Right atrium auricular region (tissue), 2 donors: Measurements from ENCODE around the gene PXDN. TPM values are rescaled to one million over a fixed set of nuclear protein-coding genes. Genes with fewer than 3 reads are reported as not detected.
"Not testable (repeated sequence)": the region's sequence is repeated elsewhere in the genome, so short reads cannot be mapped to it uniquely, and the experiment has no call there.

Experiments used
- DNase-seq: peaks from one replicate; pipeline ENCODE4 v3.0.0-alpha.2; 2019; ENCODE audit warnings: low spot score
- H3K27ac ChIP-seq, 2 donors: fragments of 200-600 bp; sonication (generic); 1 replicate in 1 of 2; 2 replicates in 1 of 2; pipeline ENCODE4 v1.5.1; 2016 to 2019
- H3K27me3 ChIP-seq, 2 donors: fragments of 200-600 bp; sonication (generic); one replicate each; pipeline versions ENCODE4 v1.5.1 to v1.6.0; 2017 to 2019
- H3K36me3 ChIP-seq: fragments of 200-600 bp; sonication (generic); one replicate; pipeline ENCODE4 v1.5.1; 2016
- H3K4me1 ChIP-seq, 2 donors: fragments of 200-600 bp; sonication (generic); one replicate each; pipeline versions ENCODE4 v1.5.1 to v1.6.0; 2017 to 2019
- H3K4me3 ChIP-seq, 2 donors: fragments of 200-600 bp; sonication (generic); 1 replicate in 1 of 2; 2 replicates in 1 of 2; pipeline ENCODE4 v1.5.1; 2017 to 2019; ENCODE audit warnings: mild to moderate bottlenecking in 1 of 2, moderate library complexity in 1 of 2
- H3K9me3 ChIP-seq, 2 donors: fragments of 200-600 bp; sonication (generic); one replicate each; pipeline ENCODE4 v1.5.1; 2019
- total RNA-seq, 2 donors: library from RNA; depleted of rRNA; stranded (reverse); fragments of >200 nt; gene quantifications; one replicate each; pipeline ENCODE4 v1.1.0, GENCODE V29; 2016
- TF ChIP-seq, protein P1 (sequence below), 2 donors: fragments of 200-600 bp; sonication (generic); IDR thresholded peaks; one replicate each; pipeline ENCODE4 v1.5.1; 2019; ENCODE audit warnings: antibody characterized with exemption in 2 of 2

PXDN gene
- total RNA-seq, 2 donors from 2014 or later = 25.4 to 26.9 TPM

DNA sequence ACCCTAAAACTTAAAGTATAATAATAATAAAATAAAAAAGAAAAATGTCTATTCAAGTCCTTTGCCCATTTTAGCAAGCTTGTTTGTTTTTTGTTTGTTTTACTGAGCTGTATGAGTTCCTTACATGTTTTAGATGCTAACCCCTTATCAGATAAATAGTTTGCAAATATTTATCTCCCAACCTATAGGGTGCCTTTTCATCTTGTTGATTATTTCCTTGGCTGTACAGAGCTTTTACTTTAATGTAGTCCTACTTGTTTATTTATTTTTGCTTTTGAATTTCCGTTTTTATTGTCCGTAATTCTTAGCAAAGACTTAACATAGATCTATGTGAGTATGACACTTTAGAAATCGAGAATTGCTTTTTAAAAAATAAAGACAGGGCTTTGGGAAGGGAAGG, 17.8 kb downstream of the PXDN start:
- H3K27me3 ChIP-seq = no peaks in the 10 kb centered on the region
- no peaks in the 10 kb centered on the region for H3K36me3 ChIP-seq
- H3K9me3 ChIP-seq = no peaks in the 10 kb centered on the region
- TF ChIP-seq, protein P1, sequence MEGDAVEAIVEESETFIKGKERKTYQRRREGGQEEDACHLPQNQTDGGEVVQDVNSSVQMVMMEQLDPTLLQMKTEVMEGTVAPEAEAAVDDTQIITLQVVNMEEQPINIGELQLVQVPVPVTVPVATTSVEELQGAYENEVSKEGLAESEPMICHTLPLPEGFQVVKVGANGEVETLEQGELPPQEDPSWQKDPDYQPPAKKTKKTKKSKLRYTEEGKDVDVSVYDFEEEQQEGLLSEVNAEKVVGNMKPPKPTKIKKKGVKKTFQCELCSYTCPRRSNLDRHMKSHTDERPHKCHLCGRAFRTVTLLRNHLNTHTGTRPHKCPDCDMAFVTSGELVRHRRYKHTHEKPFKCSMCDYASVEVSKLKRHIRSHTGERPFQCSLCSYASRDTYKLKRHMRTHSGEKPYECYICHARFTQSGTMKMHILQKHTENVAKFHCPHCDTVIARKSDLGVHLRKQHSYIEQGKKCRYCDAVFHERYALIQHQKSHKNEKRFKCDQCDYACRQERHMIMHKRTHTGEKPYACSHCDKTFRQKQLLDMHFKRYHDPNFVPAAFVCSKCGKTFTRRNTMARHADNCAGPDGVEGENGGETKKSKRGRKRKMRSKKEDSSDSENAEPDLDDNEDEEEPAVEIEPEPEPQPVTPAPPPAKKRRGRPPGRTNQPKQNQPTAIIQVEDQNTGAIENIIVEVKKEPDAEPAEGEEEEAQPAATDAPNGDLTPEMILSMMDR (IDR thresholded peaks at IDR 0.05) = no peak
- no peak for DNase-seq
- peak overlapping the region in 1 of 2 donors; percentile 5 for H3K4me3 ChIP-seq
- H3K27ac ChIP-seq = peak overlapping the region in 1 of 2 donors; percentile 24
- peaks cover 0 to 55% of the 10 kb centered on the region in 2 donors for H3K4me1 ChIP-seq

DNA sequence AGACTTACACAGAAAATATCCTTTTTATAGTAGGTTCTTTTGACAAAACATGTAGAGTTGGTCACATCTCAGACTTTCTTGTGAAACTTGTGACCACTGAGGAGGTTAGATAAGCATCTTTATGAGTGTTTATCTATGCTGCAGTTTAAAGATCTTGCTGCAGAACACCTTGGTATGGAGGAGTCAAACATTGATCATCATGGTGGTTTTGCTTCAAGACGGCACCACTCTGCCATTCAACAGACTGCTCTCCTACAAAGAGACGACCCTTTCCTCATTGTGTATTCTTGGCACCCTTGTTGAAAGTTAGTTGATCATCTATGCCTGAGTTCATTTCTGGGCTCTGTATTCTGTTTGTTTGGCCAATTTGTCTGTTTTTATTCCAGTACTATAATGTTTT, 20.0 kb downstream of the PXDN start:
- H3K4me3 ChIP-seq, DNase-seq, H3K36me3 ChIP-seq, H3K27me3 ChIP-seq, H3K9me3 ChIP-seq, H3K27ac ChIP-seq: not testable (repeated sequence)
- H3K4me1 ChIP-seq = peaks cover 0 to 47% of the 10 kb centered on the region in 2 donors

DNA sequence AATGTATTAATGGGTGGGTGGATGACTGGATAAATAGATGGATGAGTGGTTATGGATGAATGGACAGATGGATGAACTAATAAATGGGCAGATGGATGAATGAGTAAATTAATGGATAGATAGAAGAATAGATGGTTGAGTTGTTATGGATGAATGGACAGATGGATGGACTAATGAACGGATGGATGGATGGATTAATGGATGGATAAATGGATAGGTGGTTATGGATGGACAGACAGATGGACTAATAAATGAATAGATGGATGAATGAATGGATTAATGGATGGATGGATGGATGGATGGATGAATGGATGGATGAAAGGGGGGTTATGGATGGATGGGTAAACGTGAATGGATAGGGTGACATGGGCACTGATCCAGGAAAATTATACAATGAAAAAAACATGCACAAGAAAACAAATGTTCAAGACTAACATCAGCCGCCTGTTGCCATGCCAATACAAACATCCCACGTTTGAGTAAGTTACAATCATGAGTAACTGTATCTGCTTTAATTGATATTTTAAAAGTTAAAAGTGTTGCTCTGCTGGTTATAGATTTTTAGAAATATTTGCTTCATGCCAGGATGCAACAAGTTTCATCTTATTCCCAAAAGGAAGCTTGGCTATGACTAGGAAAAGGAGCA, 20.8 kb downstream of the PXDN start:
- no peak for DNase-seq
- Histone ChIP-seq H3K27ac (no peak overlapping the region), H3K4me3 (no peak overlapping the region), H3K27me3 (no peaks in the 10 kb centered on the region), H3K36me3 (no peaks in the 10 kb centered on the region), H3K4me1 (peaks cover 0 to 41% of the 10 kb centered on the region in 2 donors), H3K9me3 (no peaks in the 10 kb centered on the region)
- TF ChIP-seq, protein P1 (IDR thresholded peaks at IDR 0.05) = no peak

DNA sequence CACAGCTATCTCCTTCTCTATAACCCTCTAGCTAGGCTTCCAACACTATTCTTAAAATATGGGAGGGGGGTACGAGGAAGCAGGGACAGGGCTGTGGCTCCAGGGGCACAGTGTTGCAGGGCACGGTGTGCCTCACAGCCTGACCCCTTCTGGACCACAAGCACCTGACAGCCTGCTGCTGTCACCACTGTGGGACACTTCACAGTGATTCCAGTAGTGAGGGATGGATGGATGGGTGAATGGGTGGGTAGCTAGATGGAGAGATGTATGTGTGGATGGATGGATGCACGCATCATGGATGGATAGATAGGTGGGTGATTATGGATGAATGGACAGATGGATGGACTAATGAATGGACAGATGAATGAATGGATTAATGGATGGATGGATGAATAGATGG, 21.6 kb downstream of the PXDN start:
- TF ChIP-seq, protein P1 (IDR thresholded peaks at IDR 0.05) = no peak
- Histone ChIP-seq H3K4me3 (no peak overlapping the region), H3K9me3 (no peaks in the 10 kb centered on the region), H3K36me3 (no peaks in the 10 kb centered on the region), H3K27ac (peak overlapping the region; percentile 81 to 85), H3K27me3 (no peaks in the 10 kb centered on the region), H3K4me1 (peaks cover 0 to 44% of the 10 kb centered on the region in 2 donors)
- DNase-seq = no peak

DNA sequence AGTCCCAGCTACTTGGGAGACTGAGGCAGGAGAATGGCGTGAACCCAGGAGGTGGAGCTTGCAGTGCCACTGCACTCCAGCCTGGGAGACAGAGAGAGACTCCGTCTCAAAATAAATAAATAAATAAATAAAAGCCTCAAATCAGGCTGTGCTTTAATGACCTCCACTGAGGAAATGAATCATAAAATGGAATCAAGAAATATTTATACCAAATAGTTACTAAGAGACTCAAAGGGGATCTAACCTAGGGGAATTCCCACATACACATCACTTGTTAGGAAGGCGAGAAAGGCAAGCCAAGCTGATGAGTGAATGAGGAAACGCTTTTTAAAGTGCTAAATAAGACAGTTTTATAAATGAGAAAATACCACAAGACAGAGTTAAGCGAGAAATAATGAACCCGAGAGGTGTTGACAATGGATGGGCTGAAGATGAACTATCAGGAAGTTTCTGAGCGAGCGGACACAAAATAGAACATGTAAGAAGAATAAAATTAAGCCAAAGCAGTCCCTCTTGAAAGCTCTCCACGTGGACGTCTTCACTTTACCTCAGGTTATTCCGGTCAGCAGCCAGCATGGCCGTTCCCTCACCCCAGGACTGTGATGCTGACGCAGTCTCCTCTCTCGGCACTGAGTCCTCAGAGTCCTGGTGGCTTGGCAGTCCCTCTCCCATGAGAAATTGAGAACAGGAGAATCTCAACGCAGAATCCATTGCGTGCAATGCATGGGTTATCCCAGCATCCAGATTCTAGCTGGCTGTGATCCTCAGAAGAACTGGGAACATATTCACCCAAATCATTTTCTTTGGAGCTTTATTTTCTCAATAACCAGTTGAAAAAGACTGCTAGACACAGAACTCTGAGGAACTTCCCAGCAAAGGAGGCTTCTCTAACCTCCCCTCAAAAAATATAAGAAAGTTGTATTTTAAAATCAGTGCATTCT, 22.3 kb downstream of the PXDN start:
- Histone ChIP-seq H3K4me1 (peaks cover 0 to 42% of the 10 kb centered on the region in 2 donors), H3K9me3 (no peaks in the 10 kb centered on the region), H3K27ac (peak overlapping the region; percentile 81 to 85), H3K36me3 (no peaks in the 10 kb centered on the region), H3K4me3 (no peak overlapping the region), H3K27me3 (no peaks in the 10 kb centered on the region)
- TF ChIP-seq, protein P1 (IDR thresholded peaks at IDR 0.05) = no peak
- peak; percentile 58 for DNase-seq
